Activated CD4-positive, alpha-beta T cell treated with anti-CD3 and anti-CD28 coated beads for 48 hours (primary cell): Measurements from ENCODE around the gene CD7.
A peak's percentile ranks its signal among the peaks of the same experiment; 100 is the strongest.

ENCODE experiments used
- DNase-seq: peaks from one replicate; pipeline ENCODE4 v3.0.0-alpha.2; 2020

Gene CD7

DNA sequence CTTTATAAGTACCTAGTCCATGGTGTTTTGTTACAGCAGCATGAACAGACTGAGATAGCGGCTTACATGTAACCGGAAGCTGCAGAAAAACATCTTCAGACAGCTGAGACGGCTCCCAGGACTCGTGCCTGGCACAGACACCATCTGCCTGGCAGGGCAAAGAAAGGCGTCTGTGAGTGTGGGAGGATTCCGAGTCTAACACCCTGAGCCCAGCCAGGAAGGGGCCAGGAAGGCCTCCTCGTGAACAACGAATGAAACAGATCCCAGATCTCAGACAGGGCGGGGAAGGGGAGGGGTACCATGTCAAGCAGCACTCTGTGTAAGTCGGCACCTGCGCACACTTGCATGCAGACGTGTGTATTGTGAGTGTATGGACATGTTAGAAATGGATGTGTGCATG, 39.6 kb downstream of the CD7 start:
- no peak for DNase-seq

DNA sequence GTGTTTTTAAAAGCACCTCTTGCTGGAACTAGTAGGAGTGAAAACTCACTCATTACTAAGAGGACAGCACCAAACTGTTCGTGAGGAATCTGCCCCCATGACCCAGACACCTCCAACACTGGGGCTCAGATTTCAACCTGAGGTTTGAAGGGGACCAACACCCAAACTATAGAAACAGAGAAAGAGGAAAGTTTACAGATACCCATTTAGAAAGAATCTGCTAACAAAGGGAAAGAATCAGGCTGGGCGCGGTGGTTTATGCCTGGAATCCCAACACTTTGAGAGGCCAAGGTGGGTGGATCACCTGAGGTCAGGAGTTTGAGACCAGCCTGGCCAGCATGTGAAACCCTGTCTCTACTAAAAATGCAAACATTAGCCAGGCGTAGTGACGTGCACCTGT, 40.5 kb downstream of the CD7 start:
- DNase-seq: no peak

DNA sequence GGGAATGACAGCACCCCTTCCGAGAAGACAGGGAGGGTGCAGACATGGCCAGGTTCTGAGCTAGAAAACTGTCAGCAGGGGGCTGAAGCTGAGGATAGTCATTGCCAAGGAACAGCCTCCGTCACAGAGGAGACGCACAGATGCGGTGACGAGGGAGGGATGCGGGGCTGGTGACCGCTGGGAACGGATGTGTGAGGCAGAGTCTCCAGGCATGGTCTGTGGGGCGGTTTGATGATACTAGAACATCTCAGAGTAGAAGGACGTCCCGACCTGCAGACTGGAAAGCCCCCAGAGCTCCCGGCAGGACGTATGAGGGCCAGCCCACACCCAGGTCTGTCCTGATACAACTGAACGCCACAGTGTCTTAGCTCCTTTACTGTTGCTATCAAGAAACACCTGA, 42.1 kb downstream of the CD7 start:
- no peak for DNase-seq

- DNase-seq: no peak
These were observed 43.0 kb downstream of the CD7 start for GRCh38 chr17:82274134-82275020.

- DNase-seq: peak; percentile 95
These were observed 43.9 kb downstream of the CD7 start, which contains the start of gene CSNK1D for GRCh38 chr17:82273327-82274133. TSS of gene CSNK1D (minus strand) at chr17:82273700. CDS start at chr17:82273381, 319 bp downstream.

DNA sequence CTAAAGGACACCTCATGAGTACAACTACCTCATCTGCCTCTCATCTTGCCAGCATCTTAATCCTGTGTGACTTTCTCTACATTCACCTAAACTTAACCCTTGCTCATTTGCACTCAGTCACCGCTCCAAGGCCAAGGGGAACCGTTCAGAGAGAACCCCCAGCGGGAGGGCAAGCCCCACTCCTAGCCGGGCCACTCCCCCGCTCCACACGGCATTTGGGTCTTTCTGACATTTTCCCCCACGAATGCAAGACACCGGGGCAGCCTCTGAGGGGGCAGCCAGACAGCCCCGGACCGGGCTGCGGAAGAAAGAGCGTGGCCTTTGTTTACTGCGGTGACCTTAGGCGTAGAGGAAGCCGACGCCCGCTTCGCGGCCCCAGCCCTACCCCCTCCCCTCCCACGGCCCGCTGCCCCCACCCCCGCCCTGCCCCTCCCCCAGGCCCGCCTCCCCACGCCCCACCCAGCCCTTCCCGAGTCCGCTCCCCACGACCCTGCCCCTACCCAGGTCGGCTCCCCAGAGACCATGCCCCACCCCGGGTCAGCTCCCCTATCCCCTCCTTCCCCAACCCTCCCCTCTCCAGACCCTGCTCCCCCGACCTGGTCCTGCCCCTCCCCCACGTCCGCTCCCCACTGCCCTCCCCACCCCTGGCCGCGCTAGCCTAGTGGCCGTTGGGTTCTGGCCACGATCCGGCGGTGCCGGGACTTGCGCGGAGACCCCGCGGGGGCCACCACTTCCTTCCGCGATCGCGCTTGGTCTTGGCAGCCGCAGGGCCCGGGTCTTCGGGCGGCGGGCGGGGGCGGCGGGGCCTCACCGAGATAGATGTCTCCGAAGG, 44.7 kb downstream of the CD7 start:
- DNase-seq: peak; percentile 49

DNA sequence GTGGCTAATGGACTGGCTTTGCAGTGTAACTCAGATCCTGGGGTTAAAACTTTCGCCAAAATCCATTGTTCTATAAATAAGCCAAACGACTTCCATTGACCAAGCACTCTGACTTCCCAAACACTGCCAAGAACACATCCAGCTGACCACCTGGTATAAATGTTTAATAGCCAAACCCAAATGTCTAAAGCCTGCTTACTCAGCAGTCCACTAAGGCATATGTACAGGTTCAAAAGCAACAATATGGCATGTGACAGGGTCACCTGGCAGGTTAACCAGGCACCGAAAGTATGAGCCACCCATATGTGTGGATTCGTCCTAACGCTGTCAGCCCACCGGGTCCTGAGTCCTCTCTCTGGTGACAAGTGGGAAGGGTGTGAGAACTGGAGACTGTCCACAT, 46.0 kb downstream of the CD7 start:
- no peak for DNase-seq

DNA sequence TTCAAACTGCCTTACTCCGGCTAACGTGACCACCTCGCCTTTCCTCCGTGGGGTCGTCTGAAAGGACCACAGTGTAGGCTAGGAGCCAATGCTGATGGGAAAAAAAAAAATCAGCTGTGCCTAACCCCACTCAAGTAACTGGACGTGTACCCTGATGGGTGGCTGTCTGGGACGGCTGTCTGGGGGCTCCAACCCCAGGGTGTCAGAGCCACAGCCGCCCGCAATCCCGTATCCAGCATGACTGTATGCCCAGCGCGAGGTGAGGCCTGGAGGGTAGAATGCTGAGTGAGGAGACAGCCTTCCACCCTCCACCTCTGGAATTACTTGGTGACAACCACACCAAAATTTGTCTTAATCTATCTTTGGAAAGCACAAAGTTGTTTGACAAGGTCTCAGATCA, 46.8 kb downstream of the CD7 start:
- DNase-seq: no peak

- no peak for DNase-seq
These were observed 47.4 kb downstream of the CD7 start for GRCh38 chr17:82269882-82270500.

GRCh38 chr17:82269138-82269881, 48.1 kb downstream of the CD7 start:
- no peak for DNase-seq

- DNase-seq: peak; percentile 54
These were observed 49.6 kb downstream of the CD7 start for GRCh38 chr17:82267575-82268379.

GRCh38 chr17:82266142-82266541, 51.3 kb downstream of the CD7 start:
- no peak for DNase-seq
